Stimulated activated CD4-positive, alpha-beta T cell treated with anti-CD3 and anti-CD28 coated beads, Interleukin-4, amount 100 ng/mL, for 24 hours (primary cell): ENCODE measurements around the gene AQP1.

ENCODE experiments used
- DNase-seq: peaks from one replicate; pipeline ENCODE4 v3.0.0-alpha.2; 2020

Gene AQP1

DNA sequence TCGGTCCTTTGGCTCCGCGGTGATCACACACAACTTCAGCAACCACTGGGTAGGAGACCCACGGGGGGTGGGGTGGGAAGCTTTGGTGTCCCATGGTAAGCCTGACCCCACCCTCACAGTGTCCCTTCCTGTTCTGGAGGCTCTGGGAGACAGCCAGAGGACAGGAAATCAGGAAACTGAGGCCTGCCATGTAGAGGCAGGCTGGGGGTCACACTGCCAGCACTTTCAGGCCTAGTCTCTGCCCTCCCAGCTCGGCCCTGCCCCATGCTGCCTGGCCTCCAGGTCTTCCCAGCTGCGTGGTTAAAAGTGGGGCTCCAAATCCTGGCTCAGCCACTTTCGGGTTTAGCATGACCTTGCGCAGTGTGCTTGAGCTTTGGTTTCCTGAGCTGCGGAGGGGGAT is 10.9 kb downstream of the AQP1 start:
- no peak for DNase-seq

DNA sequence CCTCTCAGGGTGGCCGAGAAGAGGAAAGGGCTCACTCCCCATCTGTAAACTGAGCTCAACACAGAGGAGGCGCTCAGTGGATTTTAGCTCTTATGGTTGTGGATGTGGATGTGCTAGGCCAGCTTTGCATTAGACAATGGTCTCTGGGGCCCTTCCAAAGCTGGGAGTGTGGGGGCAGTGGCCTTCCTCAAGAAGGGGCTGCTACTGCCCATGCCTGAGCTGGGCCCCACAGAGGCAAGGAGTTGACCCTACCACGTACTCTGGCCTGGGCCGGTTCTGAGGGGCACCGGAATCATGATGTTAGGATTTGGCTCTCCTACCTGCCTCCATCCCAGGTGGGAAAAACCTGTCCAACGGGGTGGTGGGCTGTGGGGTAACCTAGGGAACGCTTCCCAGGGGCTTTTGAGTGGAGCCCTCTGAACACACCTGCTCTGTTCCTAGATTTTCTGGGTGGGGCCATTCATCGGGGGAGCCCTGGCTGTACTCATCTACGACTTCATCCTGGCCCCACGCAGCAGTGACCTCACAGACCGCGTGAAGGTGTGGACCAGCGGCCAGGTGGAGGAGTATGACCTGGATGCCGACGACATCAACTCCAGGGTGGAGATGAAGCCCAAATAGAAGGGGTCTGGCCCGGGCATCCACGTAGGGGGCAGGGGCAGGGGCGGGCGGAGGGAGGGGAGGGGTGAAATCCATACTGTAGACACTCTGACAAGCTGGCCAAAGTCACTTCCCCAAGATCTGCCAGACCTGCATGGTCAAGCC is 11.5 kb downstream of the AQP1 start:
- DNase-seq = no peak

GRCh38 chr7:30923774-30924413 is 12.2 kb downstream of the AQP1 start:
- DNase-seq = no peak

- DNase-seq = no peak
These were observed 13.0 kb downstream of the AQP1 start for GRCh38 chr7:30924624-30925023.

GRCh38 chr7:30925117-30925516 is 13.5 kb downstream of the AQP1 start:
- no peak for DNase-seq

DNA sequence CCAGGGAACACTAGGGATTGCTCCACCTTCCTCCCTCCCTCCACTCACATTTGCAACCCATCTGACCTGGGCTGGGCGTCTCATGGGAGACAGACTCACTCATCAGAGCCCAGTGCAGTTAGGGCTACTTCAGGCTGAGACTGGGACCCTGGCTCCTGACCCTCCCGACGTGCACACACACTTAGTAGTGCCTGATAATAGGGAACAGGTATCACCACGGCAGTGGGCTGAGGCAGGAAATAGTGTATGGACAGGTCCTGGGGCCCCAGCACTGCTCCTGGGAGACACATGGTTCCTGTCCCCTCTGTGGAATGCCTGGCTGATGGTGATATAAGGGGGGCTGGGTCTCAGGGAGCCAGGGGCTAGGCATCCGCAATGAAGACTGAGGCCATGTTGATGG is 14.3 kb downstream of the AQP1 start:
- no peak for DNase-seq

DNA sequence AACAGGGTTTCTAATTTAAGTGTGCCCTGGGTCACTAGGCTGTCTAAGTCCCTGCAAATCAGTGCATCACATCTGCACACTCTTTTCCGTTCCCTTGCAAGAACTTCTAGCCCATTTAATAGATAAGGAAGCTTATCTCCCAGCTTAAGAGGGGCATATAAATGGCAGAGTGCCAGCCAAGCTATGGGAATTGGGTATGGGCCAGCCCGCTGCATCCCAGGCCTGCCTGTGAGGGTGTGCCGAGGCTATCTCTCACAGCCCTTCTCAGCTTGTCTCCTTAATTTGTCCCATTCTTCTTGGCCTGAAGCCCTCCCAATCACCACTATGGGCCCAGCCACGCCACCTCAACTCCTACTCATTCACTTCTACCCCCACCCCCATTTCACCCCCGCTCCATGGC is 14.7 kb downstream of the AQP1 start:
- no peak for DNase-seq

DNA sequence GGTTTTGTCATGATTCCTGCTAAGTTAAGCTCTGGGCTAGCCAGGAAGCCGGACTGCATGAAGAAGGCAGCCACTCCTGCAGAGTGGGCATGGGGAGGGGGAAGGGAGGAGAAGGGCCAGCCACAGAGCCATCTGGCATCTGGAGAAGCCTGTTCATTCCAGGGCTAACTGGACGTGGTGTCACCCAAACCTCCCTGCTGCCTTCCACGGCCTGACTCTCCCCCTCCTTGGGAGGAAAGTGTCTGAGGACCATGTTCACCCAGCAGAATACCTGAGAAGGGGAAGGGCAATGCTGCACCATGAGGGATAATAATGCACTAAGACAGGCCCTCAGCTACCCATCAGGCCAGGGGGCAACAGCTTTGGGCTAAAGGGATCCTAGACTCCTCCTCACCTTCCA is 15.4 kb downstream of the AQP1 start:
- peak; percentile 1 for DNase-seq

DNA sequence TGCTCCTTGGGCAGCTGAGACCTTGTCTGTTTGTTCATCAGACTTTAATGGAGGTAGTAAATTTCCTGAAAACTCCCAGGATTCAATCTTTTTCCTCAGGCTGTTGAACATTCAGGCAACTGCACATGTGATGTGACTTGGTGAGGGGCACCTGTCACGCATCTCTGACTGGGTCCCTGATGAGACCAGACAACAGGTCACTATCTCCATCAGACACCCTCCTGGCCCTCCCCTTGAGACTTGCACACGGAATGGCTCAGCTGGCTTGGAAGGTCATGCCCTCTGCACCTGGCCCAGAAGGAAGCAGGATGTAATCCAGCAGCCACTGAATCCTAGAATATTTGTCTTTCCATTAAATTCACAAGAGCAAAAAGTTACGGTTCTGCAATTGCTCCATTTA is 15.9 kb downstream of the AQP1 start:
- peak; percentile 2 for DNase-seq

GRCh38 chr7:30928254-30928872 is 16.7 kb downstream of the AQP1 start:
- peak; percentile 2 for DNase-seq

- no peak for DNase-seq
These were observed 18.0 kb downstream of the AQP1 start for GRCh38 chr7:30929686-30930085.

DNA sequence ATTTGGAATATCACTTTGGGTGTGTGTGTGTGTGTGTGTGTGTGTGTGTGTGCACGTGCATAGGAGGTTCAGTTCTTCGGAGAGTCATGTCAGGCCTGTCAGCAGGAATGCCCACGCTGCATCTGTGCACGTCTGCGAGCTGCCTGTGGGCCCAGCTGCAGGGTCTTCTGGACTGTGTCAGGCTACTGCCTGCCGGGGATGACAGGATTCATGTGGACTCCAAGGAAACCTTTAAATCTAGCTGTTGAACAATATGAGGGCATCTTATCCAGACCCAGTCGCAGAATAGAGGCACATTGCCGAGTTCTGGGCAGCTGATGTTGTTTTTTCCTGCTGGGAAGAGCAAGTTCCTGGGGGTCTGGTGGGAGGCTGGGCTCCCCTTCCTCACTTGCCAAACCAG is 19.0 kb downstream of the AQP1 start:
- DNase-seq = no peak

DNA sequence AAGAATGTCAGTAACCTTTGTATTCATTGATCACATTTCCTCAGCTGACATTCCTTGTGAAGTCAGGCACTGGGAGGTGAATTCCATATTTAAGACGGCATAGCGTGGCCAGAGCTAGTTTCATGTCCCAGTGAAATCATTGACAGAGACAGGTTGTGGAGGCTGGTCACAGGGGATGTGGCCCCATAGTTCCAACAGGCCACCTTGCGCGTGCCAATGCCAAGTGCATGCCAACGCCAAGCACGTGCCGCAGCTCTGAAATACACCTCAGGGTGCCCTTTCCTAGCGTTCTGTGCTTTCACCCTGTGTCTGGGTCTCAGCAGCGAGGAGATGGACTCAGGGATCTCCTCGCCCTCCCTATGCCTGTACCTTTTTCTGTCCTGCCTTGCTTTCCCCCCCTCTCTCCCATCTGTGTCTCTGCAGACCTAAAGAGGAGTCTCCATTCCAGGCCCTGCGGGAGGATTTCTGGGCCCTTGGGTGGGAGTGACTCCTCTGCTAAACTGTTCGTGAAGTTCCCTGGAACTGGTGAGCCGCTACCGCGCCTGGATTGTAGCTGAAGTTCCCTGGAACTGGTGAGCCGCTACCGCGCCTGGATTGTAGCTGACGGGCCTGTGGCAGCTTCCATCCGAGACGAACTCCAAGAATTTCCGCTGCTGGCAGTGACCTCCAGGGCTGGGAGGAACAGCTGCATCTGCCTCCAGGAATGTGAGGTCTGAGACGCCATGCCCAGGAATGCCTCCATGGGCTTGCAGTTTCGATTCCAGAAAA is 19.7 kb downstream of the AQP1 start:
- DNase-seq = no peak

- DNase-seq = no peak
These were observed 20.4 kb downstream of the AQP1 start for GRCh38 chr7:30931929-30932540.

GRCh38 chr7:30932562-30932961 is 20.9 kb downstream of the AQP1 start:
- no peak for DNase-seq

GRCh38 chr7:30933124-30933974 is 21.7 kb downstream of the AQP1 start:
- no peak for DNase-seq

DNA sequence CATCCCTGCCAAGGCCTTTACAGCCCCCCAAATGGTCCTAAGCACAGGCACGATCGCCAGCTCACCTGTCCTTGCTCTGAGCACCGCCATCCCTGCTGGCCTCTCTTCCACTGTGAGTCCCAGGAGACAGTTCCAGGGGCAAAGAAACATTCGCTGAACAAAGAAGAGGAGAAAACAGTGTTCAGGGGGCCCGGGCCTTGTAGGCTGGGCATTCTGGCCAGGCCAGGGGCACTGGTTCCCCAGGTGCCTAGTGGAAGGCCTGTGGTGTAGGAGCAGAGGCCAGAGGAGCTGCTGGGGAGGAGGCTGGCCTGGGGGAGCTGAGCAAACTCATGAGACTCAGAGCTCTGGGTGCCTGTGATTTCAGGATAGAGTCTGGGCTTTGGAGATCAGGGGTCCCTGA is 22.6 kb downstream of the AQP1 start:
- DNase-seq = no peak

DNA sequence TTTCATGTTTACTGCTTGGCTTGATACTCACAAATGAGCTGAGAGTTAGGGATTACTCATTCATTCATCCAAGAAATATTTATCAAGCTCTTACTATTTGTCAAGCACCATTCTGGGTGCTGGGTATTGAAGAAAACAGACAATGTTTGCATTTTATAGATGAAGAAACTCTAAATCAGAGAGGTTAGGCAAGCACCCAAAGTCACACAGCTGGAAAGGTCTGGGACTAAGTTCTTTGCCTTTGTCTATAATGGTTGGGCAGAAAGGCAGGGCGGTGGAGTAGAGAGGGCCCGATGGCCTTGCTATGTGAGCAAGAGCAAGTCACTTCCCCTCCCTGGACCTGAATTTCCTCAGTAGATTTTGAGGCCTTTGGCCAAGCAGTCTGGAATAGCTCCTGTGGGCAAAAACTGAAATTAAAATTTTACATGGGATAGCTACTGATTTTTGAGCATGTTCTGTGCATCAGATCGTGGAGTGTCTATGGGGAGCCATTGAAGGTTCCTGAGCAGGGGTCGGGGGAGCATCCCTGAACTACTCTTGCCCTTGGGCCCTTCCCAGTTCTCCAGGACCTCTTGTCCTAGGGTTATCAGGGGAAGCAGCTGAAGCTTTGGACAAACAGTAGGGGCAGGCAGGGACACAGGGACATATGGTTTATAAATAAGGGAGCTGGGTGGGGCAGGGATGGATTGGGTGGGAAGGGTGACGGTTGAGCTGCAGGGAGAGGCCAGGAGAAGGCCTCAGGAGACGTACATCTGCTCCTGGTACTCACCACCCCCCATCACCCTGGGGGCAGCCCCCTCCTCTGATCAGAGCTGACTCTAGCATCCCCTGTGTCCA is 23.3 kb downstream of the AQP1 start:
- DNase-seq = no peak

- DNase-seq = no peak
These were observed 23.9 kb downstream of the AQP1 start for GRCh38 chr7:30935569-30935877.

GRCh38 chr7:30936650-30937245 is 25.1 kb downstream of the AQP1 start:
- DNase-seq = no peak

DNA sequence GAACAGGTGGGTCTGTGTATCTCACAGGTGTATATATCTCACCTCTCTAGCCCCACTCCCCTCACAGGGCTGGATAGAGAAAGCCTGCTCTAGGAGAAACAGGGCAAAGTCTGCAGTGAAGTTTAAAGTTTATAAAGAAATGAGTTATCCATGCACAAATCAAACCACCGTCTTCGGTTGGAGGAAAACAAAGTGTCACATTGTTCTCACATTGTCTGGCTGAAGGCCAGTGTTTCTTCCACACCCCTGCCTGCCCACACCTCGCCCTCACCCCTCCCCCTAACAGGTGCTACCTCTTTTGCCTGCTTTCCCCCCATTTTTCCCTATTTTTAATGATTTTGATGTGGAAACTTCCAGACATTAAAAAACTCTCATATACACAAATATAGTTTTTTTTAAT is 25.8 kb downstream of the AQP1 start:
- no peak for DNase-seq
